H1 (cell line): Measurements from ENCODE around the gene PLCL2. TPM values are rescaled to one million over a fixed set of nuclear protein-coding genes. Genes with fewer than 3 reads are reported as not detected.
A peak's percentile ranks its signal among the peaks of the same experiment; 100 is the strongest.

Source experiments
- CTCF ChIA-PET: fragments of 300-600 bp; sonication (Branson Sonifier 250); formaldehyde crosslinking; loops from one replicate; lab custom pipeline; 2021; ENCODE audit not compliant: partially characterized antibody; lab: Charles Lee
- POLR2A ChIA-PET: fragments of 300-600 bp; sonication (Branson Sonifier 250); formaldehyde crosslinking; loops from one replicate; lab custom pipeline; 2021; ENCODE audit warnings: inconsistent platforms; ENCODE audit not compliant: partially characterized antibody; lab: Charles Lee
- DNase-seq, 2 experiments: peaks; one replicate each; pipeline versions ENCODE4 v3.0.0 to v3.0.0-alpha.2; 2010 to 2022; ENCODE audit warnings: low spot score in 2 of 2, low read depth in 1 of 2, mixed read lengths in 1 of 2
- FAIRE-seq: peaks from 2 replicates; lab custom pipeline; 2011; peaks lifted over from hg19 to GRCh38; lab: Jason Lieb, UNC
- H2AFZ ChIP-seq: 2 replicates; pipeline ENCODE4 v1.8.1; 2012; ENCODE audit warnings: low read length, inconsistent platforms
- H2AK5ac ChIP-seq: 2 replicates; pipeline ENCODE4 v1.6.1; 2013; ENCODE audit warnings: low read depth, low read length
- H2BK120ac ChIP-seq: replicated peaks from 2 replicates; pipeline ENCODE3; 2013; ENCODE audit warnings: low read depth, low read length, inconsistent platforms
- H2BK12ac ChIP-seq: 2 replicates; pipeline ENCODE4 v1.6.1; 2013; ENCODE audit warnings: low read depth, low read length
- H2BK15ac ChIP-seq: 2 replicates; pipeline ENCODE4 v1.6.1; 2013; ENCODE audit warnings: low read length
- H2BK20ac ChIP-seq: 2 replicates; pipeline ENCODE4 v1.6.1; 2013; ENCODE audit warnings: low read length
- H2BK5ac ChIP-seq: 2 replicates; pipeline ENCODE4 v1.6.1; 2013; ENCODE audit warnings: low read depth, low read length
- H3K14ac ChIP-seq: 2 replicates; pipeline ENCODE4 v1.6.1; 2013; ENCODE audit warnings: inconsistent platforms; ENCODE audit not compliant: insufficient read length
- H3K18ac ChIP-seq: 2 replicates; pipeline ENCODE4 v1.6.1; 2013; ENCODE audit warnings: low read length; ENCODE audit errors: extremely low read depth
- H3K23ac ChIP-seq: 2 replicates; pipeline ENCODE4 v1.6.1; 2013; ENCODE audit warnings: inconsistent platforms; ENCODE audit not compliant: insufficient read length
- H3K23me2 ChIP-seq: 2 replicates; pipeline ENCODE4 v1.6.1; 2013; ENCODE audit warnings: low read depth, low read length
- H3K27ac ChIP-seq: 2 replicates; pipeline ENCODE4 v1.6.1; 2011; ENCODE audit warnings: low read depth, low read length, inconsistent platforms
- H3K27me3 ChIP-seq, 4 experiments: replicated peaks in 1 of 4; 1 replicate in 1 of 4; 2 replicates in 3 of 4; pipeline versions ENCODE4 v1.6.1 to v1.8.1; 2011 to 2013; ENCODE audit warnings: low read length in 3 of 4, mild to moderate bottlenecking in 3 of 4, inconsistent platforms in 2 of 4, mixed read lengths in 2 of 4, moderate library complexity in 1 of 4; ENCODE audit not compliant: control insufficient read depth in 3 of 4, insufficient read depth in 3 of 4; ENCODE audit errors: extremely low read depth in 1 of 4
- H3K36me3 ChIP-seq, 4 experiments: 2 replicates each; pipeline versions ENCODE4 v1.6.1 to v1.8.1; 2011 to 2013; ENCODE audit warnings: mild to moderate bottlenecking in 4 of 4, low read length in 3 of 4, moderate library complexity in 2 of 4, control low read depth in 1 of 4, inconsistent platforms in 1 of 4; ENCODE audit not compliant: insufficient read depth in 4 of 4, control insufficient read depth in 2 of 4
- H3K4ac ChIP-seq: replicated peaks from 2 replicates; pipeline ENCODE3; 2013; ENCODE audit warnings: low read length, low read depth, mixed read lengths, inconsistent platforms; ENCODE audit not compliant: insufficient read length
- H3K4me1 ChIP-seq, 4 experiments: replicated peaks in 1 of 4; 1 replicate in 1 of 4; 2 replicates in 3 of 4; pipeline versions ENCODE4 v1.6.1 to v1.8.1; 2011 to 2013; ENCODE audit warnings: low read length in 3 of 4, inconsistent platforms in 2 of 4, mixed read lengths in 1 of 4; ENCODE audit not compliant: insufficient read depth in 4 of 4, control insufficient read depth in 3 of 4
- H3K4me2 ChIP-seq, 2 experiments: 2 replicates each; pipeline versions ENCODE4 v1.6.1 to v1.8.1; 2011 to 2013; ENCODE audit warnings: low read depth in 2 of 2, low read length in 2 of 2, control low read depth in 1 of 2, inconsistent platforms in 1 of 2, mild to moderate bottlenecking in 1 of 2; ENCODE audit not compliant: insufficient read depth in 1 of 2
- H3K4me3 ChIP-seq, 4 experiments: fragments of 200-600, 300-600 bp in 1 of 4; sonication (generic), shearing (Covaris generic), sonication (Bioruptor Twin) in 1 of 4; 2 replicates each; pipeline versions ENCODE4 v1.5.1 to v1.8.1; 2011 to 2016; ENCODE audit warnings: low read length in 4 of 4, low read depth in 3 of 4, control low read depth in 2 of 4, inconsistent platforms in 2 of 4, mild to moderate bottlenecking in 2 of 4, mixed read lengths in 1 of 4, moderate library complexity in 1 of 4; ENCODE audit not compliant: insufficient read depth in 2 of 4; ENCODE audit errors: extremely low read depth in 1 of 4
- H3K56ac ChIP-seq: replicated peaks from 2 replicates; pipeline ENCODE3; 2013; ENCODE audit warnings: low read depth, mild to moderate bottlenecking, mixed read lengths, low read length, inconsistent platforms; ENCODE audit not compliant: insufficient read length
- H3K79me1 ChIP-seq: 2 replicates; pipeline ENCODE4 v1.6.1; 2013; ENCODE audit warnings: low read depth, low read length, control low read depth
- H3K79me2 ChIP-seq, 2 experiments: 2 replicates each; pipeline versions ENCODE4 v1.6.1 to v1.8.1; 2012 to 2013; ENCODE audit warnings: low read length in 2 of 2, mild to moderate bottlenecking in 2 of 2, inconsistent platforms in 1 of 2; ENCODE audit not compliant: insufficient read depth in 2 of 2, control insufficient read depth in 1 of 2
- H3K9ac ChIP-seq, 4 experiments: replicated peaks in 1 of 4; 1 replicate in 1 of 4; 2 replicates in 3 of 4; pipeline versions ENCODE4 v1.6.1 to v1.8.1; 2011 to 2013; ENCODE audit warnings: low read depth in 3 of 4, low read length in 3 of 4, control low read depth in 2 of 4, mild to moderate bottlenecking in 2 of 4, moderate library complexity in 2 of 4, inconsistent platforms in 1 of 4; ENCODE audit errors: extremely low read depth in 1 of 4
- H3K9me3 ChIP-seq, 2 experiments: 2 replicates each; pipeline versions ENCODE4 v1.6.1 to v1.8.1; 2012 to 2013; ENCODE audit warnings: mild to moderate bottlenecking in 2 of 2, moderate library complexity in 2 of 2, control low read depth in 1 of 2, inconsistent platforms in 1 of 2, low read depth in 1 of 2, low read length in 1 of 2, mixed read lengths in 1 of 2; ENCODE audit not compliant: insufficient read depth in 2 of 2
- H4K20me1 ChIP-seq, 2 experiments: replicated peaks in 1 of 2; 2 replicates each; pipeline versions ENCODE3 to v1.8.1; 2011 to 2013; ENCODE audit warnings: inconsistent platforms in 2 of 2, low read length in 2 of 2, mild to moderate bottlenecking in 1 of 2; ENCODE audit not compliant: insufficient read depth in 2 of 2, control insufficient read depth in 1 of 2
- H4K5ac ChIP-seq: 2 replicates; pipeline ENCODE4 v1.6.1; 2013; ENCODE audit warnings: low read length, low read depth, mixed read lengths, inconsistent platforms; ENCODE audit not compliant: insufficient read length
- H4K8ac ChIP-seq: 2 replicates; pipeline ENCODE4 v1.8.0; 2013; ENCODE audit warnings: mild to moderate bottlenecking, moderate library complexity, low read length, inconsistent platforms; ENCODE audit not compliant: insufficient read depth; ENCODE audit errors: extremely low read depth
- H4K91ac ChIP-seq: replicated peaks from 2 replicates; pipeline ENCODE3; 2013; ENCODE audit warnings: low read length, mixed read lengths, inconsistent platforms; ENCODE audit not compliant: insufficient read length
- BACH1 ChIP-seq: IDR thresholded peaks from 2 replicates; pipeline ENCODE4 v1.6.1; 2012; ENCODE audit warnings: low read length, improper control_type of control experiment
- CBX5 ChIP-seq: fragments of 300-800, 300-1000 bp; sonication (generic); IDR thresholded peaks from 2 replicates; pipeline ENCODE4 v1.7.1; 2016; ENCODE audit warnings: antibody characterized with exemption, low read length, low read depth
- CEBPB ChIP-seq: IDR thresholded peaks from 2 replicates; pipeline ENCODE4 v1.6.1; 2012; ENCODE audit warnings: low read depth, low read length
- CHD1 ChIP-seq: IDR thresholded peaks from 2 replicates; pipeline ENCODE4 v1.6.1; 2012; ENCODE audit warnings: low read depth, low read length, improper control_type of control experiment
- CTBP2 ChIP-seq: IDR thresholded peaks from 2 replicates; pipeline ENCODE4 v1.7.0; 2011; ENCODE audit warnings: borderline replicate concordance, mild to moderate bottlenecking, moderate library complexity, mixed read lengths, low read length; ENCODE audit not compliant: insufficient read depth, insufficient read length
- EGR1 ChIP-seq: IDR thresholded peaks from 2 replicates; pipeline ENCODE4 v1.6.1; 2011; ENCODE audit warnings: low read depth, low read length, borderline replicate concordance
- EP300 ChIP-seq, 2 experiments: IDR thresholded peaks; 1 replicate in 1 of 2; 2 replicates in 1 of 2; pipeline ENCODE4 v1.6.1; 2011 to 2012; ENCODE audit warnings: low read depth in 2 of 2, low read length in 2 of 2, mild to moderate bottlenecking in 2 of 2, borderline replicate concordance in 1 of 2, inconsistent platforms in 1 of 2, moderate library complexity in 1 of 2
- HDAC2 ChIP-seq, 2 experiments: fragments of 300-600 bp in 1 of 2; sonication (generic) in 1 of 2; IDR thresholded peaks; 2 replicates each; pipeline ENCODE4 v1.6.1; 2011 to 2012; ENCODE audit warnings: low read depth in 2 of 2, low read length in 2 of 2, mild to moderate bottlenecking in 2 of 2, moderate library complexity in 2 of 2, borderline replicate concordance in 1 of 2, inconsistent platforms in 1 of 2
- JUN ChIP-seq: IDR thresholded peaks from 2 replicates; pipeline ENCODE4 v1.6.1; 2011; ENCODE audit warnings: low read depth, mild to moderate bottlenecking, improper control_type of control experiment, low read length
- NANOG ChIP-seq: IDR thresholded peaks from 2 replicates; pipeline ENCODE4 v1.6.1; 2011; ENCODE audit warnings: low read length, low read depth, mild to moderate bottlenecking, inconsistent platforms; ENCODE audit not compliant: insufficient read depth, poor library complexity, severe bottlenecking
- RBBP5 ChIP-seq: IDR thresholded peaks from 2 replicates; pipeline ENCODE4 v1.7.1; 2012; ENCODE audit warnings: low read depth, mild to moderate bottlenecking, inconsistent platforms, low read length, moderate library complexity, borderline replicate concordance
- SIX5 ChIP-seq: IDR thresholded peaks from 2 replicates; pipeline ENCODE4 v1.6.1; 2011; ENCODE audit warnings: mild to moderate bottlenecking, low read depth, low read length
- TAF7 ChIP-seq: optimal IDR thresholded peaks from 2 replicates; pipeline ENCODE3; 2011; ENCODE audit warnings: low read depth, mild to moderate bottlenecking, inconsistent platforms, low read length, moderate library complexity, borderline replicate concordance
- YY1 ChIP-seq: IDR thresholded peaks from 2 replicates; pipeline ENCODE4 v1.6.1; 2011; ENCODE audit warnings: low read depth, mild to moderate bottlenecking, low read length
- WGBS, 2 experiments: shearing (Covaris generic) in 1 of 2; methylation state at CpG; one replicate each; pipeline versions ENCODE4 v1.1.6 to v1.1.7; 2013 to 2015; ENCODE audit warnings: low lambda C conversion rate in 2 of 2, mixed read lengths in 2 of 2, inconsistent platforms in 1 of 2, low coverage in 1 of 2, missing lambda C conversion rate in 1 of 2; ENCODE audit not compliant: insufficient replicate concordance in 2 of 2, insufficient coverage in 1 of 2, insufficient read length in 1 of 2; ENCODE audit errors: extremely low coverage in 1 of 2, missing lambda C conversion rate in 1 of 2; 5-methylcytosine and 5-hydroxymethylcytosine counted together
- polyA plus RNA-seq, 7 experiments: library from polyadenylated mRNA; depleted of rRNA in 3 of 7; stranded (reverse) in 5 of 7; unstranded in 2 of 7; fragments of >200 nt in 5 of 7; fragments of 200-250 nt in 2 of 7; gene quantifications; 1 replicate in 5 of 7; 2 replicates in 1 of 7; 4 replicates in 1 of 7; pipeline versions ENCODE4 v1.2.1 to v1.2.3, GENCODE V29; 2011 to 2013; ENCODE audit warnings: missing spikeins in 2 of 7, mixed read lengths in 2 of 7
- total RNA-seq: library from RNA; stranded (reverse); fragmentation: NEBNext Ultra II Directional; extraction: Animal tissue kit (Norgen Biotek cat#: 25700); gene quantifications from 2 replicates; pipeline ENCODE4 v1.2.1, GENCODE V29; 2021

Gene PLCL2
- total and polyA plus RNA-seq, 2 of the 8 experiments (the other 6 are each of a cell fraction or from before 2014, with no cell fraction given), result 3.5 to 6.8 TPM

- no peak overlapping the region for H2BK15ac ChIP-seq
- H3K4me1 ChIP-seq, result peaks cover 0 to 4% (median 0%) of the 10 kb centered on the region in 4 experiments; a peak in 1 of 7 replicates
- no peak overlapping the region for H3K56ac ChIP-seq
- no peak overlapping the region for H2BK120ac ChIP-seq
- H3K36me3 ChIP-seq, result peaks cover 0 to 9% (median 0%) of the 10 kb centered on the region in 4 experiments; a peak in 4 of 8 replicates
- no peak overlapping the region for H3K27ac ChIP-seq
- H2AFZ ChIP-seq, result no peak overlapping the region
- H3K4me3 ChIP-seq, result no peak overlapping the region
- H2BK20ac ChIP-seq, result no peak overlapping the region
- no peak overlapping the region for H3K4me2 ChIP-seq
- H4K20me1 ChIP-seq, result peaks cover 0 to 8% of the 10 kb centered on the region in 2 experiments
- no peak overlapping the region for H4K5ac ChIP-seq
- CTCF ChIA-PET, result interaction anchor here (1.3 to 1.9 kb wide), 2 partner anchors 10 to 16 kb away, joined by 5 read pairs; no protein-coding TSS in a partner anchor
- no peaks in the 10 kb centered on the region for H3K79me1 ChIP-seq
- no peak overlapping the region for H4K91ac ChIP-seq
- peak overlapping the region; percentile 18 for H3K14ac ChIP-seq
- no peaks in the 10 kb centered on the region for H3K9me3 ChIP-seq
- no peak overlapping the region for H2BK12ac ChIP-seq
- no peak overlapping the region for H2AK5ac ChIP-seq
- peak overlapping the region in 1 of 4 experiments; percentile 24; a peak in 1 of 7 replicates for H3K9ac ChIP-seq
- no peak overlapping the region for H2BK5ac ChIP-seq
- no peak for FAIRE-seq
- H3K23ac ChIP-seq, result no peak overlapping the region
- H3K18ac ChIP-seq, result no peak overlapping the region
- H3K27me3 ChIP-seq, result peaks cover 0 to 1% (median 0%) of the 10 kb centered on the region in 4 experiments; a peak in 1 of 7 replicates
- WGBS, 2 experiments, result 85% methylated on average over 2 of the region's 2 CpGs; no CpG with 5 or more reads in 1 of the 2 experiments
- POLR2A ChIA-PET, result no interaction called here
- H3K23me2 ChIP-seq, result no peaks in the 10 kb centered on the region
- DNase-seq, result no peak
- H3K4ac ChIP-seq, result no peak overlapping the region
- no peaks in the 10 kb centered on the region for H3K79me2 ChIP-seq
- no peak overlapping the region for H4K8ac ChIP-seq
- TF ChIP-seq JUN (no peak), EP300 (IDR thresholded peaks at IDR 0.05; ENCODE audit: borderline replicate concordance in 1 of 2, low read depth in 2 of 2, low read length in 2 of 2) (no peak), NANOG (no peak), CTBP2 (no peak), SIX5 (no peak), RBBP5 (no peak), HDAC2 (IDR thresholded peaks at IDR 0.05; ENCODE audit: borderline replicate concordance in 1 of 2, low read depth in 2 of 2, low read length in 2 of 2) (no peak), CHD1 (no peak), CBX5 (no peak), CEBPB (no peak), TAF7 (no peak), BACH1 (no peak), YY1 (no peak), EGR1 (no peak)
Measured at GRCh38 chr3:17013050-17013449, 128.3 kb downstream of the PLCL2 start.
